Measurements from ENCODE around the gene LTBP3.
A peak's percentile ranks its signal among the peaks of the same experiment; 100 is the strongest.

Gene LTBP3

GRCh38 chr11:65500387-65501185 lies 57.6 kb downstream of the LTBP3 start:
- peak overlapping the region; percentile 91 for H3K4me3 ChIP-seq (ENCODE audit: low read depth, low read length)
- peak; percentile 64 for DNase-seq (ENCODE audit: low read depth, low spot score)
- in situ Hi-C loops (cut with HindIII; ENCODE audit: low sequenced_read_pairs): no loop called here
- TF ChIP-seq, protein P1, sequence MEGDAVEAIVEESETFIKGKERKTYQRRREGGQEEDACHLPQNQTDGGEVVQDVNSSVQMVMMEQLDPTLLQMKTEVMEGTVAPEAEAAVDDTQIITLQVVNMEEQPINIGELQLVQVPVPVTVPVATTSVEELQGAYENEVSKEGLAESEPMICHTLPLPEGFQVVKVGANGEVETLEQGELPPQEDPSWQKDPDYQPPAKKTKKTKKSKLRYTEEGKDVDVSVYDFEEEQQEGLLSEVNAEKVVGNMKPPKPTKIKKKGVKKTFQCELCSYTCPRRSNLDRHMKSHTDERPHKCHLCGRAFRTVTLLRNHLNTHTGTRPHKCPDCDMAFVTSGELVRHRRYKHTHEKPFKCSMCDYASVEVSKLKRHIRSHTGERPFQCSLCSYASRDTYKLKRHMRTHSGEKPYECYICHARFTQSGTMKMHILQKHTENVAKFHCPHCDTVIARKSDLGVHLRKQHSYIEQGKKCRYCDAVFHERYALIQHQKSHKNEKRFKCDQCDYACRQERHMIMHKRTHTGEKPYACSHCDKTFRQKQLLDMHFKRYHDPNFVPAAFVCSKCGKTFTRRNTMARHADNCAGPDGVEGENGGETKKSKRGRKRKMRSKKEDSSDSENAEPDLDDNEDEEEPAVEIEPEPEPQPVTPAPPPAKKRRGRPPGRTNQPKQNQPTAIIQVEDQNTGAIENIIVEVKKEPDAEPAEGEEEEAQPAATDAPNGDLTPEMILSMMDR (IDR thresholded peaks at IDR 0.05; ENCODE audit: low read depth, low read length): no peak

- TF ChIP-seq, protein P1 (IDR thresholded peaks at IDR 0.05; ENCODE audit: low read depth, low read length): no peak
- in situ Hi-C loops (cut with HindIII; ENCODE audit: low sequenced_read_pairs): loop anchor here (5.0 kb wide), 1 partner anchor 78 kb away; the partner anchor contains the start of gene NEAT1
- H3K4me3 ChIP-seq (ENCODE audit: low read depth, low read length): peak overlapping the region; percentile 91
- DNase-seq (ENCODE audit: low read depth, low spot score): peak; percentile 65
Observed at GRCh38 chr11:65499713-65500386, 58.3 kb downstream of the LTBP3 start.

DNA sequence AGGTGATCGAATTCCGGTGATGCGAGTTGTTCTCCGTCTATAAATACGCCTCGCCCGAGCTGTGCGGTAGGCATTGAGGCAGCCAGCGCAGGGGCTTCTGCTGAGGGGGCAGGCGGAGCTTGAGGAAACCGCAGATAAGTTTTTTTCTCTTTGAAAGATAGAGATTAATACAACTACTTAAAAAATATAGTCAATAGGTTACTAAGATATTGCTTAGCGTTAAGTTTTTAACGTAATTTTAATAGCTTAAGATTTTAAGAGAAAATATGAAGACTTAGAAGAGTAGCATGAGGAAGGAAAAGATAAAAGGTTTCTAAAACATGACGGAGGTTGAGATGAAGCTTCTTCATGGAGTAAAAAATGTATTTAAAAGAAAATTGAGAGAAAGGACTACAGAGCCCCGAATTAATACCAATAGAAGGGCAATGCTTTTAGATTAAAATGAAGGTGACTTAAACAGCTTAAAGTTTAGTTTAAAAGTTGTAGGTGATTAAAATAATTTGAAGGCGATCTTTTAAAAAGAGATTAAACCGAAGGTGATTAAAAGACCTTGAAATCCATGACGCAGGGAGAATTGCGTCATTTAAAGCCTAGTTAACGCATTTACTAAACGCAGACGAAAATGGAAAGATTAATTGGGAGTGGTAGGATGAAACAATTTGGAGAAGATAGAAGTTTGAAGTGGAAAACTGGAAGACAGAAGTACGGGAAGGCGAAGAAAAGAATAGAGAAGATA lies 59.0 kb downstream of the LTBP3 start, which contains the start of gene MALAT1:
Gene MALAT1, plus strand, starts transcription at position 69 of the 736 bp plus-strand sequence.
- peak within 1 kb of the TSS; percentile 91 for H3K4me3 ChIP-seq (ENCODE audit: low read depth, low read length)
- in situ Hi-C loops (cut with HindIII; ENCODE audit: low sequenced_read_pairs): loop anchor here (5.0 kb wide), 1 partner anchor 77 kb away; the partner anchor contains the start of gene NEAT1
- TF ChIP-seq, protein P1 (IDR thresholded peaks at IDR 0.05; ENCODE audit: low read depth, low read length): no peak
- DNase-seq (ENCODE audit: low read depth, low spot score): peak; percentile 96

GRCh38 chr11:65498727-65498976 lies 59.5 kb downstream of the LTBP3 start:
- in situ Hi-C loops (cut with HindIII; ENCODE audit: low sequenced_read_pairs): loop anchor here (5.0 kb wide), 1 partner anchor 76 kb away; the partner anchor contains the start of gene NEAT1
- TF ChIP-seq, protein P1 (IDR thresholded peaks at IDR 0.05; ENCODE audit: low read depth, low read length): no peak
- peak overlapping the region; percentile 91 for H3K4me3 ChIP-seq (ENCODE audit: low read depth, low read length)
- DNase-seq (ENCODE audit: low read depth, low spot score): no peak

GRCh38 chr11:65498042-65498726 lies 60.0 kb downstream of the LTBP3 start:
- H3K4me3 ChIP-seq (ENCODE audit: low read depth, low read length): peak overlapping the region; percentile 91
- TF ChIP-seq, protein P1 (IDR thresholded peaks at IDR 0.05; ENCODE audit: low read depth, low read length): no peak
- DNase-seq (ENCODE audit: low read depth, low spot score): no peak
- in situ Hi-C loops (cut with HindIII; ENCODE audit: low sequenced_read_pairs): loop anchor here (5.0 kb wide), 1 partner anchor 76 kb away; the partner anchor contains the start of gene NEAT1
